ENCODE results near the gene DUS4L. TPM values are rescaled to one million over a fixed set of nuclear protein-coding genes. Genes with fewer than 3 reads are reported as not detected.

Gene DUS4L
- total RNA-seq, 1 donor from 2014 or later, result 10.0 TPM

DNA sequence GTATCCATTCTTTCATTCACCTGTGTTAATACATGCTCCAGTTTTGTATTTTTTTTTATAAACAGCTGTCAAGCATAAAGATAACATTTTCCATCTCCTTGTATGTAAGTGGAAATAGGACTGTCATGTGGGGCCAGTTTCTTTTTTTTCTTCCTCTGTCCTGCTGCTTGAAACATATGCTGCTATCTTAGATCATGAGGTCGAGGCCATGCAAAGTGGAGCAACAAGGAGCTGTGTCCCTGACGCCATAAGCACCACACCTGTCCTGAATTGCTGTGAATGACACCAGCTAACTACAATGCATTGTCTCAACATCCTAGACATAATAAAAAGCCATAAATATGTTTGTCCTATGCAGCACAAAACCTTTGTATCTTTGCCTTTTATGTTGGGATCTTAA, 59.1 kb downstream of the DUS4L start:
- TF ChIP-seq, protein P1, sequence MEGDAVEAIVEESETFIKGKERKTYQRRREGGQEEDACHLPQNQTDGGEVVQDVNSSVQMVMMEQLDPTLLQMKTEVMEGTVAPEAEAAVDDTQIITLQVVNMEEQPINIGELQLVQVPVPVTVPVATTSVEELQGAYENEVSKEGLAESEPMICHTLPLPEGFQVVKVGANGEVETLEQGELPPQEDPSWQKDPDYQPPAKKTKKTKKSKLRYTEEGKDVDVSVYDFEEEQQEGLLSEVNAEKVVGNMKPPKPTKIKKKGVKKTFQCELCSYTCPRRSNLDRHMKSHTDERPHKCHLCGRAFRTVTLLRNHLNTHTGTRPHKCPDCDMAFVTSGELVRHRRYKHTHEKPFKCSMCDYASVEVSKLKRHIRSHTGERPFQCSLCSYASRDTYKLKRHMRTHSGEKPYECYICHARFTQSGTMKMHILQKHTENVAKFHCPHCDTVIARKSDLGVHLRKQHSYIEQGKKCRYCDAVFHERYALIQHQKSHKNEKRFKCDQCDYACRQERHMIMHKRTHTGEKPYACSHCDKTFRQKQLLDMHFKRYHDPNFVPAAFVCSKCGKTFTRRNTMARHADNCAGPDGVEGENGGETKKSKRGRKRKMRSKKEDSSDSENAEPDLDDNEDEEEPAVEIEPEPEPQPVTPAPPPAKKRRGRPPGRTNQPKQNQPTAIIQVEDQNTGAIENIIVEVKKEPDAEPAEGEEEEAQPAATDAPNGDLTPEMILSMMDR (IDR thresholded peaks at IDR 0.05; ENCODE audit: unreplicated experiment), result no peak
- Mint-ChIP-seq H3K36me3 (ENCODE audit: low read depth, unreplicated experiment) (no peaks in the 10 kb centered on the region), H3K9me3 (ENCODE audit: unreplicated experiment) (no peaks in the 10 kb centered on the region), H3K27me3 (ENCODE audit: unreplicated experiment) (no peaks in the 10 kb centered on the region), H3K4me3 (ENCODE audit: unreplicated experiment) (no peak overlapping the region), H3K4me1 (ENCODE audit: unreplicated experiment) (no peaks in the 10 kb centered on the region), H3K27ac (ENCODE audit: unreplicated experiment) (no peak overlapping the region)
- DNase-seq (ENCODE audit: low spot score), result no peak

DNA sequence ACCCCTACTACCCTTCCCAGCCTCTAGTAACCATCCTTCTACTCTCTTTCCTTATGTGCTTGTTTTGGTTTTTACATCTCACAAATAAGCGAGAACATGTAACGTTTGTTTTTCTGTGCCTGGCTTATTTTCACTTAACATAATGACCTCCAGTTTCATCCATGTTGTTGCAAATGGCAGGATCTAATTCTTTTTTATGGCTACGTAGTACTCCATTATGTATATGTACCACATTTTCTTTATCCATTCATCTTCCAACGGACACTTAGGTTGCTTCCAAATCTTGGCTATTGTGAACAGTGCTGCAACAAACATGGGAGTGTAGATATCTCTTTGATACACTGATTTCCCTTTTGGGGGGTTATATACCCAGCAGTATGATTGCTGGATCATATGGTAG, 63.2 kb downstream of the DUS4L start:
- no peak for DNase-seq (ENCODE audit: low spot score)
- H3K27ac Mint-ChIP-seq (ENCODE audit: unreplicated experiment), result no peak overlapping the region
- TF ChIP-seq, protein P1 (IDR thresholded peaks at IDR 0.05; ENCODE audit: unreplicated experiment), result no peak
- H3K4me1 Mint-ChIP-seq (ENCODE audit: unreplicated experiment), result no peaks in the 10 kb centered on the region
- H3K9me3 Mint-ChIP-seq (ENCODE audit: unreplicated experiment), result no peaks in the 10 kb centered on the region
- no peak overlapping the region for H3K4me3 Mint-ChIP-seq (ENCODE audit: unreplicated experiment)
- peaks cover 11% of the 10 kb centered on the region for H3K36me3 Mint-ChIP-seq (ENCODE audit: low read depth, unreplicated experiment)
- H3K27me3 Mint-ChIP-seq (ENCODE audit: unreplicated experiment), result peaks cover 1% of the 10 kb centered on the region

Other genes with a start within 250 kb of the DUS4L start
- gene GPR22, start 93.9 kb upstream of the DUS4L start, total RNA-seq (ENCODE audit: unreplicated experiment), result not detected
- 26.7 TPM for gene COG5, start 51 bp upstream of the DUS4L start, total RNA-seq (ENCODE audit: unreplicated experiment)
- 114 TPM for gene BCAP29, start 16.3 kb downstream of the DUS4L start, total RNA-seq (ENCODE audit: unreplicated experiment)
- gene SLC26A4, start 96.9 kb downstream of the DUS4L start, total RNA-seq (ENCODE audit: unreplicated experiment), result 0.67 TPM
- 37.4 TPM for gene CBLL1, start 180.2 kb downstream of the DUS4L start, total RNA-seq (ENCODE audit: unreplicated experiment)
- gene SLC26A3, start 239.3 kb downstream of the DUS4L start, total RNA-seq (ENCODE audit: unreplicated experiment), result not detected

Measured in endothelial cell (in vitro differentiated cells).